A549 (cell line): Measurements from ENCODE around the gene ULK1. TPM values are rescaled to one million over a fixed set of nuclear protein-coding genes. Genes with fewer than 3 reads are reported as not detected.

ENCODE experiments used
- ATAC-seq, 2 experiments: fragments of 200-7000 bp in 1 of 2; fragments of >200 bp in 1 of 2; cut with Nextera tagmentation in 1 of 2; cut with Tn5 transposase in 1 of 2; 3 replicates each; pipeline versions ENCODE4 v1.8.0 to v1.9.1; 2018 to 2020; ENCODE audit warnings: mild to moderate bottlenecking in 1 of 2, moderate library complexity in 1 of 2
- CTCF ChIA-PET: fragments of 300-600 bp; sonication (Branson Sonifier 250); formaldehyde crosslinking; extraction: SDS; loops from one replicate; lab custom pipeline; 2021; ENCODE audit warnings: antibody characterized with exemption, inconsistent platforms; lab: Yijun Ruan, JAX
- POLR2A ChIA-PET: fragments of 350-600 bp; formaldehyde crosslinking; extraction: SDS; loops from one replicate; lab custom pipeline; 2021; ENCODE audit warnings: antibody characterized with exemption, inconsistent platforms; lab: Yijun Ruan, JAX
- DNase-seq, 2 experiments: peaks; one replicate each; pipeline versions ENCODE4 v3.0.0 to v3.0.0-alpha.2; 2011 to 2016; ENCODE audit warnings: low read depth in 1 of 2, low spot score in 1 of 2
- FAIRE-seq: peaks from 2 replicates; lab custom pipeline; 2011; peaks lifted over from hg19 to GRCh38; lab: Jason Lieb, UNC
- H3K27ac ChIP-seq, 2 experiments: fragments of >200 bp; sonication (Bioruptor Twin); formaldehyde crosslinking; 3 replicates each; pipeline ENCODE4 v1.5.1; 2016 to 2017
- H3K4me1 ChIP-seq: fragments of >200 bp; sonication (Bioruptor Twin); formaldehyde crosslinking; 3 replicates; pipeline ENCODE4 v1.6.1; 2016
- H3K4me2 ChIP-seq: fragments of >200 bp; sonication (Bioruptor Twin); formaldehyde crosslinking; 3 replicates; pipeline ENCODE4 v1.6.1; 2016
- H3K4me3 ChIP-seq: fragments of >200 bp; sonication (Bioruptor Twin); formaldehyde crosslinking; 3 replicates; pipeline ENCODE4 v1.5.1; 2016
- H3K9me3 ChIP-seq: fragments of >200 bp; sonication (Bioruptor Twin); formaldehyde crosslinking; 3 replicates; pipeline ENCODE4 v1.6.1; 2016
- CBX2 ChIP-seq: fragments of 200-600 bp; sonication (generic); IDR thresholded peaks from 2 replicates; pipeline ENCODE4 v1.6.1; 2016; ENCODE audit warnings: low read depth, mild to moderate bottlenecking, borderline replicate concordance
- CTCF ChIP-seq: fragments of >200 bp; sonication (Bioruptor Twin); formaldehyde crosslinking; IDR thresholded peaks from 3 replicates; pipeline ENCODE4 v1.5.1; 2016
- E2F6 ChIP-seq: IDR thresholded peaks from 2 replicates; pipeline ENCODE4 v1.6.1; 2012; ENCODE audit warnings: low read depth, borderline replicate concordance
- EP300 ChIP-seq, 2 experiments: fragments of >200 bp; sonication (Bioruptor Twin); formaldehyde crosslinking; IDR thresholded peaks; 2 replicates in 1 of 2; 3 replicates in 1 of 2; pipeline ENCODE4 v1.6.1; 2016 to 2017
- FOSL2 ChIP-seq, 2 experiments: fragments of 450-650 bp in 1 of 2; fragments of >200 bp in 1 of 2; sonication (Bioruptor Twin) in 1 of 2; formaldehyde crosslinking; IDR thresholded peaks; 2 replicates each; pipeline versions ENCODE4 v1.5.0 to v1.6.1; 2016 to 2020; ENCODE audit warnings: mild to moderate bottlenecking in 1 of 2, moderate library complexity in 1 of 2
- GATA3 ChIP-seq: IDR thresholded peaks from 2 replicates; pipeline ENCODE4 v1.6.1; 2012; ENCODE audit warnings: borderline replicate concordance
- HOXA7 ChIP-seq: fragments of 250-450 bp; sonication (Bioruptor Pico); IDR thresholded peaks from 2 replicates; pipeline ENCODE4 v1.5.0; 2020; ENCODE audit warnings: mild to moderate bottlenecking, moderate library complexity
- HOXB5 ChIP-seq: fragments of 250-450 bp; sonication (Bioruptor Pico); IDR thresholded peaks from 2 replicates; pipeline ENCODE4 v1.5.0; 2020; ENCODE audit warnings: mild to moderate bottlenecking, moderate library complexity
- KDM1A ChIP-seq: fragments of 200-600 bp; sonication (generic); IDR thresholded peaks from 2 replicates; pipeline ENCODE4 v1.6.1; 2016; ENCODE audit warnings: low read depth, mild to moderate bottlenecking
- KDM5A ChIP-seq: fragments of 200-600 bp; sonication (generic); IDR thresholded peaks from 2 replicates; pipeline ENCODE4 v1.6.1; 2016; ENCODE audit warnings: antibody characterized with exemption, mild to moderate bottlenecking
- MAZ ChIP-seq: fragments of 150-350 bp; IDR thresholded peaks from 2 replicates; pipeline ENCODE4 v1.6.1; 2014; ENCODE audit warnings: antibody characterized with exemption, low read depth, low read length, borderline replicate concordance
- NPAS2 ChIP-seq: fragments of 250-450 bp; sonication (Bioruptor Pico); IDR thresholded peaks from 2 replicates; pipeline ENCODE4 v1.8.0; 2022; ENCODE audit warnings: mild to moderate bottlenecking, moderate library complexity, borderline replicate concordance
- PHF8 ChIP-seq: fragments of 200-600 bp; sonication (generic); IDR thresholded peaks from 2 replicates; pipeline ENCODE4 v1.6.1; 2016; ENCODE audit warnings: low read depth, mild to moderate bottlenecking, antibody characterized with exemption, moderate library complexity, borderline replicate concordance
- POLR2AphosphoS2 ChIP-seq: conservative IDR thresholded peaks from 2 replicates; pipeline ENCODE4 v1.6.1; 2012; ENCODE audit warnings: low read length, improper control_type of control experiment, inconsistent platforms
- REST ChIP-seq: fragments of 200-600 bp; sonication (generic); IDR thresholded peaks from 2 replicates; pipeline ENCODE4 v1.6.1; 2016; ENCODE audit warnings: antibody characterized with exemption, mild to moderate bottlenecking, moderate library complexity
- RFX5 ChIP-seq: fragments of 450-650 bp; IDR thresholded peaks from 2 replicates; pipeline ENCODE4 v1.7.1; 2014; ENCODE audit warnings: antibody characterized with exemption, mild to moderate bottlenecking, moderate library complexity
- RNF2 ChIP-seq: fragments of 200-600 bp; sonication (generic); IDR thresholded peaks from 2 replicates; pipeline ENCODE4 v1.6.1; 2016; ENCODE audit warnings: low read depth, mild to moderate bottlenecking, antibody characterized with exemption, moderate library complexity, borderline replicate concordance
- SREBF2 ChIP-seq: fragments of 450-650 bp; IDR thresholded peaks from 2 replicates; pipeline ENCODE4 v1.6.1; 2014; ENCODE audit warnings: mild to moderate bottlenecking, moderate library complexity
- TFCP2L1 ChIP-seq: fragments of 250-450 bp; sonication (Bioruptor Pico); IDR thresholded peaks from 2 replicates; pipeline ENCODE4 v1.5.0; 2021; ENCODE audit warnings: mild to moderate bottlenecking
- ZFP36 ChIP-seq: fragments of 450-650 bp; IDR thresholded peaks from 2 replicates; pipeline ENCODE4 v1.6.1; 2014; ENCODE audit warnings: borderline replicate concordance; ENCODE audit not compliant: partially characterized antibody
- ZSCAN20 ChIP-seq: fragments of 250-450 bp; sonication (Bioruptor Pico); IDR thresholded peaks from 2 replicates; pipeline ENCODE4 v1.8.0; 2022; ENCODE audit warnings: mild to moderate bottlenecking, moderate library complexity
- WGBS: methylation state at CpG from one replicate; pipeline ENCODE4 v1.1.6; 2017; ENCODE audit errors: missing lambda C conversion rate; 5-methylcytosine and 5-hydroxymethylcytosine counted together
- polyA plus RNA-seq, 4 experiments: library from polyadenylated mRNA; depleted of rRNA in 3 of 4; stranded (reverse); fragments of >200 nt; fragmentation: RNase III in 1 of 4; extraction: RNeasy Plus Mini Kit Qiagen cat#74134 plus additional on column Dnase treatment in 1 of 4; gene quantifications; 2 replicates in 3 of 4; 3 replicates in 1 of 4; pipeline ENCODE4 v1.2.3, GENCODE V29; 2011 to 2017

ULK1 gene
- polyA plus RNA-seq, 2 of the 4 experiments (the other 2 are of a cell fraction), result 15.1 to 46.2 TPM

- ATAC-seq (peak; percentile 11 to 16; a peak in 5 of 6 replicates), DNase-seq (peak; percentile 41 to 50), FAIRE-seq (no peak)
- Histone ChIP-seq H3K4me1 (peaks cover 29% of the 10 kb centered on the region), H3K4me3 (peak overlapping the region; percentile 78), H3K27ac (peak overlapping the region; percentile 98 to 99), H3K9me3 (no peaks in the 10 kb centered on the region), H3K4me2 (peak overlapping the region; percentile 68)
- ChIA-PET POLR2A (interaction anchor here (0.8 to 1.6 kb wide), 6 partner anchors 12 to 76 kb away, joined by 3 to 7 read pairs (median 4); partner anchors contain the start of gene EP400), CTCF (interaction anchor here (0.6 to 1.2 kb wide), 10 partner anchors 8 to 264 kb away, joined by 3 to 6 read pairs (median 3); partner anchors contain the start of gene EP400)
- 2% methylated on average over 39 of the region's 87 CpGs for WGBS
- peak; percentile 17; the same call in 1 of the 2 replicates for TF ChIP-seq E2F6
- TF ChIP-seq SREBF2, result no peak
These were observed 35.4 kb downstream of the ULK1 start for GRCh38 chr12:131929581-131930456.

GRCh38 chr12:131930510-131930909 lies 36.1 kb downstream of the ULK1 start:
- 60% methylated on average over 9 of the region's 9 CpGs for WGBS

GRCh38 chr12:131933387-131933786 lies 39.0 kb downstream of the ULK1 start:
- CTCF ChIA-PET, result interaction anchor here (2.3 kb wide), 1 partner anchor 79 kb away, joined by 5 read pairs; no protein-coding TSS in a partner anchor
- DNase-seq (no peak), FAIRE-seq (no peak), ATAC-seq (no peak)
- Histone ChIP-seq H3K4me1 (peaks cover 21% of the 10 kb centered on the region; the same call in 2 of the 3 replicates), H3K4me3 (no peak overlapping the region)
- TF ChIP-seq RNF2 (no peak), ZSCAN20 (CRISPR knock-in tag) (no peak), FOSL2 (IDR thresholded peaks at IDR 0.05) (no peak), FOSL2 (CRISPR knock-in tag; IDR thresholded peaks at IDR 0.05) (no peak), MAZ (no peak), CBX2 (no peak), KDM5A (no peak), POLR2AphosphoS2 (no peak)
- TF ChIP-seq, all 56 proteins: peak for 0
- 94% methylated on average over 8 of the region's 8 CpGs for WGBS
- Histone ChIP-seq H3K9me3 (no peaks in the 10 kb centered on the region), H3K27ac (no peak overlapping the region), H3K4me2 (no peak overlapping the region)
- POLR2A ChIA-PET, result no interaction called here

More at GRCh38 chr12:131930510-131930909, 36.1 kb downstream of the ULK1 start:
- DNase-seq, result no peak
- CTCF ChIA-PET, result interaction anchor here (0.6 to 1.2 kb wide), 6 partner anchors 19 to 263 kb away, joined by 3 to 6 read pairs (median 3); partner anchors contain the start of gene EP400
- ATAC-seq, result no peak
- Histone ChIP-seq H3K27ac (peak overlapping the region; percentile 98 to 99), H3K4me1 (peaks cover 29% of the 10 kb centered on the region), H3K4me2 (peak overlapping the region; percentile 68), H3K9me3 (no peaks in the 10 kb centered on the region), H3K4me3 (peak overlapping the region; percentile 78)
- no peak for FAIRE-seq
- TF ChIP-seq CTCF (no peak), EP300 (IDR thresholded peaks at IDR 0.05) (no peak), RFX5 (no peak)
- POLR2A ChIA-PET, result interaction anchor here (0.8 to 1.6 kb wide), 5 partner anchors 16 to 77 kb away, joined by 3 to 7 read pairs (median 6); partner anchors contain the start of gene EP400

GRCh38 chr12:131934535-131934934 lies 40.1 kb downstream of the ULK1 start:
- Histone ChIP-seq H3K4me2 (no peak overlapping the region), H3K27ac (no peak overlapping the region), H3K9me3 (no peaks in the 10 kb centered on the region), H3K4me1 (peaks cover 21% of the 10 kb centered on the region; the same call in 2 of the 3 replicates), H3K4me3 (no peak overlapping the region)
- FAIRE-seq, result no peak
- ChIA-PET POLR2A (no interaction called here), CTCF (interaction anchor here (1.0 to 2.3 kb wide), 3 partner anchors 9 to 81 kb away, joined by 4 to 5 read pairs (median 4); no protein-coding TSS in a partner anchor)
- DNase-seq, result no peak
- ATAC-seq, result no peak
- 88% methylated on average over 11 of the region's 11 CpGs for WGBS
- TF ChIP-seq RFX5 (no peak), KDM5A (no peak), KDM1A (no peak), REST (no peak), ZFP36 (no peak), NPAS2 (CRISPR knock-in tag) (no peak), HOXB5 (CRISPR knock-in tag) (no peak), PHF8 (no peak), TFCP2L1 (CRISPR knock-in tag) (no peak), HOXA7 (CRISPR knock-in tag) (no peak), GATA3 (no peak)
